ENCODE data around the gene ZNFX1.
"Not testable (repeated sequence)": the region's sequence is repeated elsewhere in the genome, so short reads cannot be mapped to it uniquely, and the experiment has no call there.

The ZNFX1 gene

GRCh38 chr20:49278036-49278817 is at the start of gene ZNFX1:
ZNFX1 (minus strand) TSS chr20:49278057; CDS start chr20:49275839, 2,218 bp downstream.
- peak; percentile 99 for DNase-seq

GRCh38 chr20:49326026-49326425 is 48.2 kb upstream of the ZNFX1 start:
- DNase-seq = no peak

GRCh38 chr20:49324306-49324705 is 46.4 kb upstream of the ZNFX1 start:
- DNase-seq = no peak

GRCh38 chr20:49323622-49324238 is 45.9 kb upstream of the ZNFX1 start:
- no peak for DNase-seq

GRCh38 chr20:49320460-49320859 is 42.6 kb upstream of the ZNFX1 start:
- DNase-seq = peak in 1 of 2 experiments; percentile 16

- DNase-seq = peak in 1 of 2 experiments; percentile 11
Measured at GRCh38 chr20:49319208-49319809, 41.5 kb upstream of the ZNFX1 start.

GRCh38 chr20:49318430-49319207 is 40.8 kb upstream of the ZNFX1 start:
- DNase-seq = no peak

GRCh38 chr20:49318091-49318429 is 40.2 kb upstream of the ZNFX1 start:
- no peak for DNase-seq

- no peak for DNase-seq
Measured at GRCh38 chr20:49316704-49317103, 38.8 kb upstream of the ZNFX1 start.

- DNase-seq = no peak
Measured at GRCh38 chr20:49315580-49315979, 37.7 kb upstream of the ZNFX1 start.

- not testable (repeated sequence) for DNase-seq
Measured at GRCh38 chr20:49314052-49314451, 36.2 kb upstream of the ZNFX1 start.

- no peak for DNase-seq
Measured at GRCh38 chr20:49313283-49313682, 35.4 kb upstream of the ZNFX1 start.

GRCh38 chr20:49312661-49313060 is 34.8 kb upstream of the ZNFX1 start:
- no peak for DNase-seq

- no peak for DNase-seq
Measured at GRCh38 chr20:49310705-49311104, 32.8 kb upstream of the ZNFX1 start.

GRCh38 chr20:49308875-49309274 is 31.0 kb upstream of the ZNFX1 start:
- DNase-seq = no peak

GRCh38 chr20:49306903-49307620 is 29.2 kb upstream of the ZNFX1 start:
- DNase-seq = peak; percentile 21 to 37

- no peak for DNase-seq
Measured at GRCh38 chr20:49303065-49303552, 25.3 kb upstream of the ZNFX1 start.

GRCh38 chr20:49297605-49298530 is 20.0 kb upstream of the ZNFX1 start:
- no peak for DNase-seq

- not testable (repeated sequence) for DNase-seq
Measured at GRCh38 chr20:49294002-49294654, 16.3 kb upstream of the ZNFX1 start.

- no peak for DNase-seq
Measured at GRCh38 chr20:49293122-49293521, 15.3 kb upstream of the ZNFX1 start.

- no peak for DNase-seq
Measured at GRCh38 chr20:49292010-49292409, 14.2 kb upstream of the ZNFX1 start.

All from NCI-H1930 (cell line).